GM18520 (cell line): ENCODE results near the gene EDEM3.
A peak's percentile ranks its signal among the peaks of the same experiment; 100 is the strongest.
"Not testable (repeated sequence)": the region's sequence is repeated elsewhere in the genome, so short reads cannot be mapped to it uniquely, and the experiment has no call there.

ENCODE experiments used
- ATAC-seq: cut with Tn5 transposase; IDR thresholded peaks from one replicate; pipeline ENCODE4 v1.9.1; 2021; ENCODE audit not compliant: unreplicated experiment

EDEM3 gene

GRCh38 chr1:184754476-184755225 is at the start of gene EDEM3:
EDEM3 (minus strand) TSS chr1:184754858; CDS start chr1:184754646, 212 bp downstream.
- ATAC-seq = peak; percentile 93

- no peak for ATAC-seq
Measured at GRCh38 chr1:184804220-184804619, 49.6 kb upstream of the EDEM3 start.

- no peak for ATAC-seq
Measured at GRCh38 chr1:184803180-184803492, 48.5 kb upstream of the EDEM3 start.

- ATAC-seq = no peak
Measured at GRCh38 chr1:184802354-184803179, 47.9 kb upstream of the EDEM3 start.

GRCh38 chr1:184801503-184801902 is 46.8 kb upstream of the EDEM3 start:
- ATAC-seq = no peak

GRCh38 chr1:184800876-184801275 is 46.2 kb upstream of the EDEM3 start:
- ATAC-seq = no peak

GRCh38 chr1:184793967-184794366 is 39.3 kb upstream of the EDEM3 start:
- ATAC-seq = no peak

GRCh38 chr1:184792450-184792969 is 37.9 kb upstream of the EDEM3 start:
- no peak for ATAC-seq

- ATAC-seq = no peak
Measured at GRCh38 chr1:184791550-184791900, 36.9 kb upstream of the EDEM3 start.

- ATAC-seq = no peak
Measured at GRCh38 chr1:184790642-184791549, 36.2 kb upstream of the EDEM3 start.

- no peak for ATAC-seq
Measured at GRCh38 chr1:184789884-184790283, 35.2 kb upstream of the EDEM3 start.

GRCh38 chr1:184788970-184789369 is 34.3 kb upstream of the EDEM3 start:
- no peak for ATAC-seq

- ATAC-seq = no peak
Measured at GRCh38 chr1:184785529-184785928, 30.9 kb upstream of the EDEM3 start.

GRCh38 chr1:184783723-184784122 is 29.1 kb upstream of the EDEM3 start:
- not testable (repeated sequence) for ATAC-seq

- no peak for ATAC-seq
Measured at GRCh38 chr1:184781941-184782340, 27.3 kb upstream of the EDEM3 start.

GRCh38 chr1:184775885-184776284 is 21.2 kb upstream of the EDEM3 start:
- ATAC-seq = no peak

- ATAC-seq = no peak
Measured at GRCh38 chr1:184775329-184775728, 20.7 kb upstream of the EDEM3 start.

- ATAC-seq = no peak
Measured at GRCh38 chr1:184773762-184774320, 19.2 kb upstream of the EDEM3 start.

GRCh38 chr1:184771190-184771691 is 16.6 kb upstream of the EDEM3 start:
- no peak for ATAC-seq

GRCh38 chr1:184770181-184770979 is 15.7 kb upstream of the EDEM3 start:
- ATAC-seq = no peak
